HG02759 (cell line): ENCODE results near the gene PLEKHA4.
"Not testable (repeated sequence)": the region's sequence is repeated elsewhere in the genome, so short reads cannot be mapped to it uniquely, and the experiment has no call there.

Experiments
- ATAC-seq: cut with Tn5 transposase; IDR thresholded peaks from one replicate; pipeline ENCODE4 v1.9.1; 2021; ENCODE audit warnings: mild to moderate bottlenecking, moderate library complexity; ENCODE audit not compliant: unreplicated experiment

Gene PLEKHA4, protein sequence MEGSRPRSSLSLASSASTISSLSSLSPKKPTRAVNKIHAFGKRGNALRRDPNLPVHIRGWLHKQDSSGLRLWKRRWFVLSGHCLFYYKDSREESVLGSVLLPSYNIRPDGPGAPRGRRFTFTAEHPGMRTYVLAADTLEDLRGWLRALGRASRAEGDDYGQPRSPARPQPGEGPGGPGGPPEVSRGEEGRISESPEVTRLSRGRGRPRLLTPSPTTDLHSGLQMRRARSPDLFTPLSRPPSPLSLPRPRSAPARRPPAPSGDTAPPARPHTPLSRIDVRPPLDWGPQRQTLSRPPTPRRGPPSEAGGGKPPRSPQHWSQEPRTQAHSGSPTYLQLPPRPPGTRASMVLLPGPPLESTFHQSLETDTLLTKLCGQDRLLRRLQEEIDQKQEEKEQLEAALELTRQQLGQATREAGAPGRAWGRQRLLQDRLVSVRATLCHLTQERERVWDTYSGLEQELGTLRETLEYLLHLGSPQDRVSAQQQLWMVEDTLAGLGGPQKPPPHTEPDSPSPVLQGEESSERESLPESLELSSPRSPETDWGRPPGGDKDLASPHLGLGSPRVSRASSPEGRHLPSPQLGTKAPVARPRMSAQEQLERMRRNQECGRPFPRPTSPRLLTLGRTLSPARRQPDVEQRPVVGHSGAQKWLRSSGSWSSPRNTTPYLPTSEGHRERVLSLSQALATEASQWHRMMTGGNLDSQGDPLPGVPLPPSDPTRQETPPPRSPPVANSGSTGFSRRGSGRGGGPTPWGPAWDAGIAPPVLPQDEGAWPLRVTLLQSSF

DNA sequence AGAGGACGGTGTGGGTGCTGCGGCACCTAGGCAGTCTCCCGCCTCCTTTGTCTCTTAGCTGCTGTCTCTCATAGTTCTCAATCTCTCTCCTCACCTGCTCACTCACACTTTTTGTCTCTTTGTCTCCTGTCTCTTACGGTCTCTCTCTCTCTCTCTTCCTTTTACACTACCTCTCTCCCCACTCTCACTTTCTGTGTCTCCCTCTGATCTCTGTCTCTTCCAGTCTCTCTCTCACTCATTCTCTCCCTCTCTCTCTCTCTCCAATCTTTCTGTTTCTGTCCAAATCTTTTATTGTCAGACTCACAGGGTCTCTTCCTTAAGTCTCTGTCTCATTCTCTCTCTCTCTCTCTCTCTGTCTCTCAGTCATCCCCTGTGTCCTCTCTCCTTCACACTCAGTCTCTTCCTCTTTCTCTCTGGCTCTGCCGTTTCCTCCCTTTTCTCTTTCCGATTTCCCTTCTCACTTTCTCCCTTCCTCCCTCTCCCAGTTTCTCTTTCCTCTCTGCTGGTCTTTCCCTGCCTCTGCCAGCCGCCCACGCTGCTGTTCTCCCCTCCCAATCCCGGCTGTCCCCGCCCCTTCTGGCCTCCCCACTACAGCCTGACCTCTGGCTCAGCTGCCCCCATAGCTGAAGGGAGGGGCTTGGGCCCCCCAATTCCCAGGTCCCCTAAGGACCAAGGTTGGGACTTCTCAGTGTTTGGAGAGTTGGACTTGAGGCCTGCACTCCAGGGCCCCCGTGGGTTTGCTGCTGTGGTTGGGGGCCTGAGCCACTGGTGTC lies at the start of gene PLEKHA4:
Gene PLEKHA4 (minus strand): TSS at position 504 of the 773 bp plus-strand sequence. CDS start 997 bp downstream, outside the sequence.
- no peak for ATAC-seq

DNA sequence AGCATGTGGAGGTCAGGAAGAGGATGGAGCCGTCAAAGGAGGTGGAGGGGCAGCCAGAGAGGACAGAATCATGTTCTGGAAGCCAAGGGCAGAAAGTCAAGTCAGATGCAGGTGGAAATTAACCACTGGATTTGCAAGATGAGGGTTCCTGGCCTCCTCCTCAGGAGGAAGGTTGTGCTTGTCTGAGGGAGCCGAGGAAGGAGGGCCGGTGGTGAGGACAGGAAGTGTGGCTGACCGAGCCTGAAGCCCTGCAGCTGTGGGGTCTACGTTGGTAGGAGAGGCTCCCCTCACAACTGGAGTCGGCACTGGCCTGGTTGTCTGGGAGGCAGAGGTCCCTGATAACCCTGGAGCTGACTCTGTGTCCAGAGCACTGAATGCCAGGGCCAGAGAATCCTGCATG lies 49.7 kb upstream of the PLEKHA4 start:
- no peak for ATAC-seq

DNA sequence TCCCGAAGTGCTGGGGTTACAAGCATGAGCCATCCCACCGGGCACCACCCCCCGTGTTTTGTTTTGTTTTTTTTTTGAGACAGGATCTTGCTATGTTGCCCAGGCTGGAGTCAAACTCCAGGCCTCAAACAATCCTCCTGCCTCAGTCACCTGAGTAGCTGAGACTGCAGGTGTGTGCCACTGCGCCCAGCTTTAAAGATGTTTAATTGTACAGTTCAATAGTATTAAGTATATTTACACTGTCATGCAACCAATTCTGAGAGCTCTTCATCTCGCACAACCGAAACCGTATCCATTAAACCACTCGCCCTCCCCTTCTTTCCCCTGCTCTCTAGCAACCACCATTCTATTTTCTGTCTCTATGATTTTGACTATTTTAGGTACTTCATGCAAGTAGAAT lies 47.3 kb upstream of the PLEKHA4 start:
- no peak for ATAC-seq

DNA sequence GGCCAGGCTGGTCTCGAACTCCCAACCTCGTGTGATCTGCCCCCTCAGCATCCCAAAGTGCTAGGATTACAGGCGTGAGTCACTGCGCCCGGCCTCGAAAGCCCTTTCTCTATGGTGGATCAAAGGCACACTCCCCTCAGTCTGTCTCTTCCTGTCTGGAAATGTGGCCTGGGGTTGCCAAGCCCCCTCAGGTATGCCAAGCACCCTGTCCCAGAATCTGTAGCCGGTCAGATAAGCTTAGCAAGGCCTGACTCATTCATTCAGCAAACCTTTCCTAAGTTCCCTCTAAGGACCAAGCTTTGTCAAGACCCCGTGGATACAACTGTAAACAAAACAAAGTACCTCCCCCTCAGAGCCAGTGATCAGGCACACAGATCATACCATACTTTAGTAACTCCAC lies 45.8 kb upstream of the PLEKHA4 start:
- ATAC-seq = no peak

DNA sequence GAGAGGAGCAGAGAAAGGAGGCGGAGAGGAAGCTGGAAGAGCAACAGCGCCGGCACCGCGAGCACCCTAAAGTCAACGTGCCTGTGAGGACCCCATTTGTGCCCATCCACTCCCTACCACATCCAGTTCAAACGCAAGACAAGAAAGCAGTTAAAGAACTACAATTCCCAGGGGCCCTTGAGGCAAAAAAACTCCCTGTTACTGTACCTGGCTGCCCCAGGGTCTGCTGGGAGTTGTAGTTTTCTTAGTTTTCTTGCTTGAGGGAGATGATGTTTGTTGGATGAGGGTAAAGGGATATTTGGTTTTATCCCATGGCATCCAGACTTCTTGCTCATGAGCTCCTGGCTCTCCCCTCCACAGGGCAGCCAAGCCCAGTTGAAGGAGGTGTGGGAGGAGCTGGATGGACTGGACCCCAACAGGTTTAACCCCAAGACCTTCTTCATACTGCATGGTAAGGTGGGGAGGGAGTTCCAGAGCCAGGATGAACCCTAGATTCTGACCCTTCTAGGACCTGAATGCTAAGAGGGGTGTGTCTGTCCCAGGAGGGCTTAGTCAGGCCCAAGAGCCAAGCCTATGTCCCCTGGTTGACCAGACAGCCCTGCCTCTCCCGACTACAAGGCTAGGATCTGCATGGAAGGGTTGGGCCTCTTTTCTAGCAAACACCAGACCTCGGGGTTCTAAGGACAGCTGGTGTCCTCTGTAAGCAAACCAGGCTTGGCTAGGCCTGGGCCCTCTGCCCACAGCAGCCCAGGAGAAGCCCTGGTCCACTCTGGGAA lies 44.9 kb upstream of the PLEKHA4 start:
- ATAC-seq = no peak

DNA sequence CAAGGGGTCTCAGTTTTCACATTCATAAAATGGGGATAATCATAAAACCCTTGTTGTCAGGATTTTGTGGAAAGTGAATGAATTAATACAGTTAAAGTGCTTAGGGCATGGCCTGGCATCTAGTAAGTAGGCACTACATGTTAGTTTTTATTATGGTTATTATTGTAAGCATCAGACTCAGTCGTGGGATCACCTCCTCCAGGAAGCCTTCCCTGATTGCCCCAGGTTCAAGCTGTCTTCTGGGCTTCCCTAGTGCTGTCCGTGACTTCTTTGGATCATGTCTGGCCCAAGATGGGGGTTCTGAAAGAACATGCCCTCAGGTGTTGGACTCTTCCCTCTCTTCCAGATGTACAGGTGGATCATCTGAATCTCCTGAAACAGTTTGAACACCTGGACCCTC lies 42.4 kb upstream of the PLEKHA4 start:
- no peak for ATAC-seq

DNA sequence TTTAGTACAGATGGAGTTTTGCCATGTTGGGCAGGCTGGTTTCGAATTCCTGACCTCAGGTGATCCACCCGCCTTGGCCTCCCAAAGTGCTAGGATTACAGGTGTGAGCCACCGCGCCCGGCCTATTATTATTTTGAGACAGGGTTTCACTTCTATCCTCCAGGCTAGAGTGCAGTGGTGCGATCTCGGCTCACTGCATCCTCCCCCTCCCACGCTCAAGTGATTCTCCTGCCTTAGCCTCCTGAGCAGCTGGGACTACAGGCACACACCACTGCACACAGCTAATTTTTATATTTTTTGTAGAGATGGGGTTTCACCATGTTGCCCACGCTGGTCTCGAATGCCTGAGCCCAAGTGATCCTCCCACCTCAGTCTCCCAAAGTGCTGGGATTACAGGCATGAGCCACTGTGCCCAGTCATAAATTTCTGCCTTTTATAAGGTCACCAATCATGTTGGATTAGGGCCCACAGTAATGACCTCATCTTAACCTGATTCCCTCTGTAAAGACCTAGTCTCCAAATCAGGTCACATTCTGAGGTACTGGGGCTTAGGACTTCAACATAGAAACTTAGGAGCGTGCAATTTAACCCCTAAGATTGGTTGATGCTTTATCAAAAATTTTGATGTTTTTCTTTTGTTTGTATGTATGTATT lies 41.1 kb upstream of the PLEKHA4 start:
- not testable (repeated sequence) for ATAC-seq

DNA sequence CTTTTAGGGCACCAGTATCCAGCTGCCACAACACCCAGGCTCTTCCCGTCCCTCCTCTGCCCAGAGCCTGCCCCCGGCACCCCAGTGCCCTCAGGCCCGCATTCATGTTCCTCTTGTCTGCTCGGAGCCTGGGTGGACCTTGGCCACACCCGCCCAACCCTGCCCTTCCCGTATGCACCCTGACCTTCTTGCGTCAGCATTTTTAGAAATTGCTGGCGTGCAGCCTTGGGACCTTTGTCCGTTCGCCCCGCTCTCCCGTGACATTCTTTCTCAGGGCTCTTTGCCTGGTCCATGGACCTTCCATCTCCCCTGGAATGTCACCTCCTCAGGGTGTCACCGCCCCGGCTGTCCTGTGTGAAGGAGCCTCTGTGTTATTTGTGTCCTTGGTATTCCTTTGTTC lies 39.3 kb upstream of the PLEKHA4 start:
- no peak for ATAC-seq

DNA sequence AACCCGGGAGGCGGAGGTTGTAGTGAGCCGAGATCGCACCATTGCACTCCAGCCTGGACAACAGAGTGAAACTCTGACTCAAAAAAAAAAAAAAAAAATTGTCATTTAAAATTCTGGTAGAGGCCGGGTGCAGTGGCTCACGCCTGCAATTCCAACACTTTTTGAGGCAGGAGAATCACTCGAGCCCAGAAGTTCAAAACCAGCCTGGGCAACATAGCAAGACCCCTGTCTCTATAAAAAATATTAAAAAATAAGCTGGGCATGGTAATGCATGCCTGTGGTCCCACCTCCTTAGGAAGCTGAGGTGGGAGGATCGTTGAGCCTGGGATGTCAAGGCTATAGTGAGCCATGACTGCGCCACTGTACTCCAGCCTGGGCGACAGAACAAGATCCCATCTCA lies 37.9 kb upstream of the PLEKHA4 start:
- ATAC-seq = no peak

DNA sequence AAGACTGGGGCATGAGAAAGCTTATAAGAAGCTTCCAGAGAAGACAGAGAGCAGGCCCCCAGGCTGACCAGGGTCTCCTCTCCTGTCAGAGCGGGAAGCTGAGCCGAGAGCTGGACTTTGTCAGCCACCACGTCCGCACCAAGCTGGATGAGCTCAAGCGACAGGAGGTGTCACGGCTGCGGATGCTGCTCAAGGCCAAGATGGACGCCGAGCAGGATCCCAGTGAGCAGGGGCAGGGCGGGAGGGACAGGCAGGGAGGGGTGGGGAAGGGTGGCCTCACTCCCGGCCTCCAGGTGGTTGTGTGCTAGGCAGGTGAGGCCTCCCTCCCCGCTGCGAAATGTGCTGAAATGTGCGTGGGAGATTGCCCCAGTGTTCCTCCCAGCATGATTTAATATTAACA lies 37.2 kb upstream of the PLEKHA4 start:
- ATAC-seq = no peak

DNA sequence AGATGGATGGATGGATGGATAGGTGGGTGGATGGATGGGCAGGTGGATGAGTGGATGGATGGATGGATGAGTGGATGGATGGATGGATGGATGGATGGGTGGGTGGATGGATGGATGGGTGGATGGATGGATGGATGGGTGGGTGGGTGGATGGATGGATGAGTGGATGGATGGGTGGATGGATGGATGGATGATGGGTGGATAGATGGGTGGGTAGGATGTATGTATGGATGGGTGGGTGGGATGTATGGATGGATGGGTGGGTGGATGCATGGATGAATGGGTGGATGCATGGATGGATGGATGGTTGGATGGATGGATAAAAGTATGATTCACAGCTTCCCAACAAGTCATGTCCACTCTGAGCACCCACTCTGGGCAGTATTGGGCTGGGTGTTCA lies 35.4 kb upstream of the PLEKHA4 start:
- not testable (repeated sequence) for ATAC-seq

DNA sequence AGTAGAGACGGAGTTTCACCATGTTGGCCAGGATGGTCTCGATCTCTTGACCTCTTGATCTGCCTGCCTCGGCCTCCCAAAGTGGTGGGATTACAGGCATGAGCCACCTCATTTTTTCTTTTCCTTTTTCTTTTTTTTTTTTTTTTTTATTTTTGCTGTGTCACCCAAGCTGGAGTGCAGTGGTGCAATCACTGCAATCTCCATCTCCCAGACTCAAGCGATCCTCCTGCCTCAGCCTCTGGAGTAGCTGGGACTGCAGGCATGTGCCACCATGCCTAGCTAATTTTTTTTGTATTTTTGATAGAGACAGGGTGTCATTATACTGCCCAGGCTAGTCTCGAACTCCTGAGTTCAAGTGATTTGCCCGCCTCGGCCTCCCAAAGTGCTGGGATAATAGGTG lies 33.9 kb upstream of the PLEKHA4 start:
- ATAC-seq = not testable (repeated sequence)

DNA sequence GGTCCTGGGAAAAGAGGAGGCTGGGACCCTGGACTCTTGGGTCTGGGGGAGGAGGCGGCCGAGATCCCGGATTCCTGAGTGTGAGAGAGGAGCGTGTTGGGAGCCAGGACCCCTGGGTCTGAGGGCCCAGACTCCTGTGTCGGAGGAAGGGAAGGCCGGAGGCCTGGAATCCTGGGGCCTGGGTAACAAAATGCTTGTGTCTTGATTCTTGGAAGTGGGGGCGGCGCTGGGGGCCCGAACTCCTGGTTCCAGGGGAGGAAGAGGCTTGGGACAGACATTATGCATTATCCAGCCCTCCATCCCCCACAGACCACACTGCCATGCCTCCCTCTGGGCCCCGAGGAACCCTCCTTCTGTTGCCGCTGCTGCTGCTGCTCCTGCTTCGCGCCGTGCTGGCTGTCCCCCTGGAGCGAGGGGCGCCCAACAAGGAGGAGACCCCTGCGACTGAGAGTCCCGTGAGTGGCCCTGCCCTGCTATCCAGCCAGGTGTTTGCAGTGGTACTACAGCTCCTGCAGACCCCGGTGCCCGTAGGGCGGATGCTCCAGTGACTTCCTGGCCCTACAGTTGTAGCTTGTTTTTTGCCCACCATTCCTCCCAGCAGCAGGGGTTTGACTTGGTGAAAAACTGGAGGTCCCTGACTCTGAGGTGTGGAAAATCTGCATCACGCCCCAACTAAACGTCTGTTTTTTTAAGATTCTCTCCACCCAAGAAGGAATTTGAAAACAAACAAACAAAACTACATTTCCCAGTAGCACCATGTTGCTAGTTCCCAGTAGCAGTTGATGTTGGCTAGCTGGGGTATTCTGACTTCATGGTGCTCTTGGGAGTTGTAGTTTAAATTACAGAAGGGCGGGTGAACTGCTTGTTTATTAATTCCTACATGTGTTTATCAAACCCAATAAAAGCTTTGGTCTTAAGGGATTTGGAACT lies 32.3 kb upstream of the PLEKHA4 start:
- ATAC-seq = no peak

DNA sequence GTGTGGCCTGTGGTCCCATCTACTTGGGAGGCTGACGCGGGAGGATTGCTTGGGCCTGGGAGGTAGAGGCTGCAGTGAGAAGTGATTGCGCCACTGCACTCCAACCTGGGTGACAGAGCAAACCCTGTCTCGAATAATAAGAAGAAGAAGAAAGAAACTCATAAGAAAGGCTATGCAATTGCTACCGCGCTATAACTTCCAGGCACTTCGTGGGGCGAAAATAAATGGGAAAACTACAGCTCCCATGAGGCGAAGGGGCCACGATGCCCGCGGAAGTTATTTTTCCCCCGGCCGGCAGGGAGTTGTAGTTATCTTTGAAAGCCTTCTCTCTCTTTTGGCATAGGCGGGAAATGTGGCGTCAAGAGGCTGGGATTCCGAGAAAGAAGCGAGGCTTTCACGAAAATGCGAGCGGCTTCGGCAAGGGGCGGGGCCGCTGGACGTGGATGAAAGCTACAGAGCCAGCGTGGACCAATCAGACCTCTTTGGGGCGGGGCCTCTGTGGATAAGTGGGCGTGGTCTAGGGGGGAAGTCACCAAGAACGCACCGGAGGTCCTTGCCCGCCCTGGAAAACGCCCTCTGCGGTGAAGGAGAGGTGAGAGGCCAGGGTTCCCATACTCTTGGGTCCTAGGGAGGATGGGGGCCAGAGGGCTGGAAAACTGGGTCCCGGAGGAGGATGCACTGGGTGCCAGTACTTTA lies 31.5 kb upstream of the PLEKHA4 start, which contains the start of gene NUCB1:
Gene NUCB1 (plus strand): TSS at position 532 of the 696 bp plus-strand sequence. CDS start 485 bp downstream, outside the sequence.
- peak; percentile 84 for ATAC-seq

DNA sequence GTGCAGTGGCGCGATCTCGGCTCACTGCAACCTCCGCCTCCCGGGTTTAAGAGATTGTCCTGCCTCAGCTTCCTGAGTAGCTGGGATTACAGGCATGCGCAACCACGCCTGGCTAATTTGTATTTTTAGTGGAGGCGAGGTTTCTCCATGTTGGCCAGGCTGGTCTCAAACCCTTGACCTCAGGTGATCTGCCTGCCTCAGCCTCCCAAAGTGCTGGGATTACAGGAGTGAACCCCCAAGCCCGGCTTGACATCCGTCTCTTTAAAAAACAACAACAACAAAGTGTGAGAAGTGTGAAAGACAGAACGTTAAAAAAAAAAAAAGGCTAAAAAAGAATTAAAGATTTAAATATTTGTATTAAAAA lies 31.0 kb upstream of the PLEKHA4 start:
- ATAC-seq = not testable (repeated sequence)

DNA sequence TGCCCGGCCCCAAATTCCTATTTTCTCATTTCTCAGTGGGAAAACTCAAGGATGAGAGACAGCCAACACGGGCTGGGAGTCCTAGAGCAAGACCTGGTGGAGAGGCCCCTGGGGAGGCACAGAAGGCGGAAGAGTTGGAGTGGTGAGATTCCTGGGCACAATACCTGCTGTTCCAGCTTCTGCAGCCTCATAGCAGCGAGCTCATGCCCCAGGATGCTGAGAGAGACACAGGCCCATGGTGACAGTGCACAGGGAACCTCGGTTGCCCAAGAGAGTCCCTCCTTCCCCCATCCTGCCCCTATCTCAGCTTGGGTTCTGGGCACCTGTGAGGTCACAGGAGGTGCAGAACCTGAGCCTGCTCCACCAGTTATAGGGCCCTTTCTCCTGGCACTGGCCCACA lies 28.8 kb upstream of the PLEKHA4 start:
- no peak for ATAC-seq

DNA sequence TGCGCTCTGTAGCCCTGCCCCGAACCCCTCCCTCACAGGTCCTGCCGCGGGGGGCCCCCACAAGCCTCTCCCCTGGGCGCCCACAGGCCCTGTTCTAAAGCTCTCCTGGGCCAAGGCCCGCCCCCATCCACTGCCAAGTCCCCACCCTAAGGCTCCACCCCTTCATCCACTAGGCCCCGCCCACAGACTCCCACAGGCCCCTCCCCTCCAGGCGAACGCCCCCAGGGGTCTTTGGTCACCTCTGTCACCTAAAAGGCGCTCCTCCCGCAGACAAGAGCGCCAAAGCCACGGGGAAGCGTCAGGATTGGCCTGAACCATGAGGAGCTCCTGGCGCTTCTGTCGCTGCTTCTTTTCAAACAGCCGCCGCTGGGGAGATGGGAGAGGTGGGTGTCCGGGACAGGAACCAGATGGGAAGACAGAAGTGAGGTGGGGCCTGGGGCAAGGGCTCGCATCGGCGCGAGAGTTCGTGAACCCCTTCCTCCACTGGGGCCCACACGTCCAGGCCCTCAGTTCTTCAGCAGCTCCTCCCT lies 27.8 kb upstream of the PLEKHA4 start:
- no peak for ATAC-seq

DNA sequence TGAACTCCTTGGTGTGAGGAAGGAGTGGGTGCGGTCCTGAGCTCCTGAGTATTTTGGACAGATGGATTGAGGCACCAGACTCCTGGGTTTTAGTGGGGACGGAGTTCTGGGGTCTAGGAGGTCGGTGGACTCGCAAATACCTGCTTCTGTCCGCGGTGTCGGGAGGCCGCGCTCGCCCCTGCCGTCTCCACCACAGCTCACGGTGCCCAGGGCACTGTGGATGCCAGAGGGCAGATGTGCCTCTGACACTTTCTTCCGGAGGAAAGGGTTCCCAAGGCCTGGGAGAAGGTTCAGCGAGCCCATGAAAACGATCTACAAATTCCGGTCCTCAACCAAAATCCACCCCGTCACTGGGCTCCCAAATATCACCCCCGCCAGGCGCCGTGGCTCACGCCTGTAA lies 26.8 kb upstream of the PLEKHA4 start:
- ATAC-seq = no peak
